ENCODE data around the gene ADGRB3.

Gene ADGRB3

GRCh38 chr6:69005199-69005598 is 370.1 kb downstream of the ADGRB3 start:
- no peak for TF ChIP-seq CTCF (IDR thresholded peaks at IDR 0.05; ENCODE audit: insufficient read depth, low read depth, low read length, missing control alignments)
- DNase-seq (ENCODE audit: low read depth) = no peak
- H3K4me3 ChIP-seq (ENCODE audit: low read length) = no peak overlapping the region

DNA sequence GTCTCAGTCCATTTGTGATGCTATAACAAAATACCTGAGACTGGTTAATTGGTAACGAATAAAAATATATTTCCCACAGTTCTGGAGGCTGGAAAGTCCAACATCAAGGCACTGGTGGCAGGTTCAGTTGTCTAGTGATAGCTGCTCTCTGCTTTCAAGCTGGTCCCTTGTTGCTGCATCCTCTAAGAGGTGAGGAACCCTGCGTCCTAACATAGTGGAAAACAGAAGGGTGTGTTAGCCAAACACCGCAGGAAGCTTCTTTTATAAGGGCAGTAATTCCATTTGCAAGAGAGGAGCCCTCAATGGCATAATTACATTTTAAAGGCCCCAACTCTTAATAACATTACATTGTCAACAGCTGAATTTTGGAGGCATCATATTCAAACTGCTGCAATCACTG is 372.7 kb downstream of the ADGRB3 start:
- H3K4me3 ChIP-seq (ENCODE audit: low read length) = no peak overlapping the region
- TF ChIP-seq CTCF (IDR thresholded peaks at IDR 0.05; ENCODE audit: insufficient read depth, low read depth, low read length, missing control alignments) = no peak
- no peak for DNase-seq (ENCODE audit: low read depth)

- no peak for DNase-seq (ENCODE audit: low read depth)
- no peak overlapping the region for H3K4me3 ChIP-seq (ENCODE audit: low read length)
- no peak for TF ChIP-seq CTCF (IDR thresholded peaks at IDR 0.05; ENCODE audit: insufficient read depth, low read depth, low read length, missing control alignments)
Observed at GRCh38 chr6:69012211-69012610, 377.1 kb downstream of the ADGRB3 start.

GRCh38 chr6:69012876-69013275 is 377.8 kb downstream of the ADGRB3 start:
- no peak for DNase-seq (ENCODE audit: low read depth)
- TF ChIP-seq CTCF (IDR thresholded peaks at IDR 0.05; ENCODE audit: insufficient read depth, low read depth, low read length, missing control alignments) = no peak
- H3K4me3 ChIP-seq (ENCODE audit: low read length) = no peak overlapping the region

- no peak overlapping the region for H3K4me3 ChIP-seq (ENCODE audit: low read length)
- TF ChIP-seq CTCF (IDR thresholded peaks at IDR 0.05; ENCODE audit: insufficient read depth, low read depth, low read length, missing control alignments) = no peak
- no peak for DNase-seq (ENCODE audit: low read depth)
Observed at GRCh38 chr6:69018906-69019305, 383.8 kb downstream of the ADGRB3 start.

DNA sequence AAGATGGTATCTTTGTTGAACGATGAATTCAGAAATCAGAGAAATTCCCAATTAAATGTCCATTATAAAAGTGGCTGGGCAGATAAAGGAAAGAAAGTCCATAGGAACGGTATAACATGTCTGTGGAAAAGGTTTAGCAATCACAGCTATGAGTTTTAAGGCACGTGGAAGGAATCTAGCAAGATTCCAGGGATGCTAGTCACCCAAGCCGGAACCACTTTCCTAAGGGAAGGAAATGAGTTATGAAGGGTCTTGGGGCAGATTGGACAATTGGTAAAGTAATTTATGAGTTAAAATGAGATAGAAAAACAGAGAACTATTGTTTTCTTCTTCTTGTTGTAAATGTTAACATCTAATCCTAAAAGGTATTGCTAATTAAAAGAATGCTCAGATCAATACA is 384.8 kb downstream of the ADGRB3 start:
- no peak overlapping the region for H3K4me3 ChIP-seq (ENCODE audit: low read length)
- DNase-seq (ENCODE audit: low read depth) = no peak
- TF ChIP-seq CTCF (IDR thresholded peaks at IDR 0.05; ENCODE audit: insufficient read depth, low read depth, low read length, missing control alignments) = no peak

DNA sequence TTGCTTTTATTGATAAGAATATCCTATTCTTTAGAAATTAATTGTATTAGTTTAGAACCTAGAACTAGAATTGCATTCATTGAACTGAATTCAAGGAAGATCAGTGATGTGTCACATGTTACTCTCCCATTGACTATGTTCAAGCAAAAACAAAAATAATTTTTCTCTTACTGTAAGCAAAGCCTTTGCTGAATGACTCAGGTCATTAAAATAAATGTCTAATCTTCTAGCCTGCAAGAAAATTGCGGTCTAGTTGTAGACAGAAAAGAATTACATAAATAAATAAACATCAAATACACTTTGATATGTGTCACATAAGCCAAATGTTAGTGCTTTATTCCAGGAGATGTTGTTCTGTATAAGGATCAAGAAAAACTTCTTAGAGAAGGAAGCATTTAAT is 387.9 kb downstream of the ADGRB3 start:
- peak; percentile 1 for DNase-seq (ENCODE audit: low read depth)

More for the DNA sequence above, 387.9 kb downstream of the ADGRB3 start:
- no peak for TF ChIP-seq CTCF (IDR thresholded peaks at IDR 0.05; ENCODE audit: insufficient read depth, low read depth, low read length, missing control alignments)
- H3K4me3 ChIP-seq (ENCODE audit: low read length) = no peak overlapping the region

Data from epithelial cell of esophagus (primary cell).